H1 (cell line): ENCODE results near the gene AMN. TPM values are rescaled to one million over a fixed set of nuclear protein-coding genes. Genes with fewer than 3 reads are reported as not detected.

Source experiments
- KDM4A ChIP-seq: IDR thresholded peaks from one replicate; pipeline ENCODE4 v1.7.1; 2012; ENCODE audit warnings: low read depth, mild to moderate bottlenecking, moderate library complexity, low read length, inconsistent platforms; ENCODE audit not compliant: severe bottlenecking
- polyA plus RNA-seq, 7 experiments: library from polyadenylated mRNA; depleted of rRNA in 3 of 7; stranded (reverse) in 5 of 7; unstranded in 2 of 7; fragments of >200 nt in 5 of 7; fragments of 200-250 nt in 2 of 7; gene quantifications; 1 replicate in 5 of 7; 2 replicates in 1 of 7; 4 replicates in 1 of 7; pipeline versions ENCODE4 v1.2.1 to v1.2.3, GENCODE V29; 2011 to 2013; ENCODE audit warnings: missing spikeins in 2 of 7, mixed read lengths in 2 of 7
- total RNA-seq: library from RNA; stranded (reverse); fragmentation: NEBNext Ultra II Directional; extraction: Animal tissue kit (Norgen Biotek cat#: 25700); gene quantifications from 2 replicates; pipeline ENCODE4 v1.2.1, GENCODE V29; 2021

The AMN gene
- total and polyA plus RNA-seq, 2 of the 8 experiments (the other 6 are each of a cell fraction or from before 2014, with no cell fraction given) = 0.77 to 1.5 TPM

DNA sequence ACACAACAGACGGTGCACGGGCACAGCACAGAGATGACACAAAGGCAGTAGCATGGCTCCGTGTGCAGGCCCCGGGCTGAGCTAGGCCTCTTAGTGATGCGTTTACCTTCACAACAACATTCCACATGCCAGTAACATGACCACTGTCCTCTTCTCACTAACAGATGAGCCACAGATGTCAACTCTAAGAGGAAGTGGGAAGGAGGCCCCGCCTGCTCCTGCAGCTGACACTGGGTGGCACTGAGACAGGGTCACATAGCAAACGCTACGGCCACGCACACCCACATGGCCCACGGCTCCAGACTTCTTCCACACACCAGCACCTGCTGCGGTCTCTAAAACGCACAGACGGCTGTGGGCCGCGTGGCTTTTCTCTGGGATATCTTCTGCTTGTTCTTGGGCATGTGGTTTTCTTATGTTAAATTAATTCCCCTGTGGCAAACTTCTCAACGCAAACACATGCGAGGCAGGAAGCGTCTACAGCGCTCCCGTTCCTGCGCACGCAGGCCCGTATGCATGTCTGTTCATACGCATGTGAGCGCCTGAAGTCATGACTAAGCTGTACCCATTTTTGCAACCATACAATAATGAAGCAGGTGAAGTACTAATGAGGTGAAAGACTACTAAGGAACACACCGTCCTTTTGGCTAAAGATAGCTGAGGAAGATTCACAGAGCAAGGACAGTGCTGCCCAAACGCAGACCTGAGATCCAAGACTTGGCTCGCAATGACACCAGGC, 26.8 kb downstream of the AMN start (continued):
- no peak for TF ChIP-seq KDM4A
